Stomach (tissue), 9 donors: Measurements from ENCODE around the gene SPAG6. TPM values are rescaled to one million over a fixed set of nuclear protein-coding genes. Genes with fewer than 3 reads are reported as not detected.
"Not testable (repeated sequence)": the region's sequence is repeated elsewhere in the genome, so short reads cannot be mapped to it uniquely, and the experiment has no call there.

Experiments used
- DNase-seq, 2 donors: peaks; one replicate each; pipeline versions ENCODE4 v3.0.0 to v3.0.0-alpha.2; 2013 to 2019
- H3K27ac ChIP-seq, 5 donors: fragments of 200-600 bp in 4 of 5; sonication (generic) in 4 of 5; one replicate each; pipeline ENCODE4 v1.5.1; 2013 to 2019; ENCODE audit warnings: mild to moderate bottlenecking in 1 of 5, moderate library complexity in 1 of 5
- H3K27me3 ChIP-seq, 3 donors: fragments of 200-600 bp; sonication (generic); one replicate each; pipeline ENCODE4 v1.5.1; 2017 to 2019; ENCODE audit warnings: mixed run types in 1 of 3
- H3K36me3 ChIP-seq, 4 donors: fragments of 200-600 bp; sonication (generic); 1 replicate in 3 of 4; 2 replicates in 1 of 4; pipeline ENCODE4 v1.5.1; 2016 to 2019
- H3K4me1 ChIP-seq, 4 donors: fragments of 200-600 bp; sonication (generic); one replicate each; pipeline ENCODE4 v1.5.1; 2016 to 2019
- H3K4me3 ChIP-seq, 4 donors: fragments of 200-600 bp; sonication (generic) in 3 of 4; one replicate each; pipeline ENCODE4 v1.5.1; 2016 to 2019; ENCODE audit warnings: mild to moderate bottlenecking in 1 of 4
- H3K9me3 ChIP-seq, 4 donors: fragments of 200-600 bp; sonication (generic); one replicate each; pipeline ENCODE4 v1.5.1; 2016 to 2019
- EP300 ChIP-seq: sonication (generic); formaldehyde crosslinking; IDR thresholded peaks from one replicate; pipeline ENCODE4 v1.6.1; 2017; ENCODE audit warnings: antibody characterized with exemption
- POLR2A ChIP-seq, 4 donors: fragments of 450-650 bp; IDR thresholded peaks; one replicate each; pipeline ENCODE4 v1.6.1; 2016; ENCODE audit warnings: antibody characterized with exemption in 4 of 4, control low read depth in 2 of 4, mild to moderate bottlenecking in 1 of 4, moderate library complexity in 1 of 4
- POLR2AphosphoS5 ChIP-seq, 3 donors: sonication (generic); formaldehyde crosslinking; IDR thresholded peaks; one replicate each; pipeline ENCODE4 v1.6.1; 2016; ENCODE audit warnings: antibody characterized with exemption in 3 of 3
- WGBS, 5 donors: extraction: QIAGEN DNeasy Blood & Tissue Kit in 3 of 5; methylation state at CpG; one replicate each; pipeline versions ENCODE4 v1.1.5 to v1.1.7; 2013 to 2018; 5-methylcytosine and 5-hydroxymethylcytosine counted together
- intact Hi-C: fragments of 100-400 bp; cut with DNase I; formaldehyde crosslinking; loops from one replicate; pipeline ENCODE4 v1.15.1; 2023; ENCODE audit warnings: low total_unique reads
- polyA plus RNA-seq, 3 donors: library from polyadenylated mRNA; stranded (reverse); fragments of 200-250 nt; gene quantifications; one replicate each; pipeline ENCODE4 v1.2.3, GENCODE V29; 2013
- total RNA-seq, 5 donors: library from RNA; depleted of rRNA; stranded (reverse); fragments of >200 nt; gene quantifications; one replicate each; pipeline versions ENCODE4 v1.1.0 to v1.2.3, GENCODE V29; 2014 to 2016
- TF ChIP-seq, protein P1 (sequence below), 7 experiments: fragments of 450-650 bp in 4 of 7; fragments of 200-600 bp in 3 of 7; sonication (generic) in 3 of 7; IDR thresholded peaks; one replicate each; pipeline ENCODE4 v1.5.1; 2016 to 2019; ENCODE audit warnings: antibody characterized with exemption in 7 of 7, control low read depth in 2 of 7, mild to moderate bottlenecking in 1 of 7
- donor health status: healthy with polysubstance abuse.
- donor health status: Bipolar disorder and iron deficiency.
- donor health status: healthy.

SPAG6 gene
- total and polyA plus RNA-seq, 8 donors = not detected

DNA sequence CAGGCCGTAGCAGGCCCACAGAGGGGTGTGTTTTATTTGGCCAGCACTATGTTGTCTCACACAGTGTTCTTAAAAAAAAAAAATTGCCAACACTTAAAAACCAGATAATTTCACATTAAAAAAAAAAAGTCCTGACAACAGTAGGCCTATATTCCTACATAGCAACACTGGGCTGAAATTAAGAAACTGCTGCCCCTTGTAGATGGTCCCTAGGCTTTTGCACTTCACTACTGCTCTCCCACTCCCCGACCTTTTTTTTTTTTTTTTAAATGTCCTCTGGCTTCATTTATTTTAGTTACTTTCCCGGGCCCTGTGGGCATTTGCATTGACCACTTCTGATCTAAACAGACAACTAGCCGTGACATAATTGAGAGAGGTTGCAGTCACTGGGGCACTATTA lies 36.0 kb downstream of the SPAG6 start:
- TF ChIP-seq EP300 = no peak
- TF ChIP-seq, protein P1, sequence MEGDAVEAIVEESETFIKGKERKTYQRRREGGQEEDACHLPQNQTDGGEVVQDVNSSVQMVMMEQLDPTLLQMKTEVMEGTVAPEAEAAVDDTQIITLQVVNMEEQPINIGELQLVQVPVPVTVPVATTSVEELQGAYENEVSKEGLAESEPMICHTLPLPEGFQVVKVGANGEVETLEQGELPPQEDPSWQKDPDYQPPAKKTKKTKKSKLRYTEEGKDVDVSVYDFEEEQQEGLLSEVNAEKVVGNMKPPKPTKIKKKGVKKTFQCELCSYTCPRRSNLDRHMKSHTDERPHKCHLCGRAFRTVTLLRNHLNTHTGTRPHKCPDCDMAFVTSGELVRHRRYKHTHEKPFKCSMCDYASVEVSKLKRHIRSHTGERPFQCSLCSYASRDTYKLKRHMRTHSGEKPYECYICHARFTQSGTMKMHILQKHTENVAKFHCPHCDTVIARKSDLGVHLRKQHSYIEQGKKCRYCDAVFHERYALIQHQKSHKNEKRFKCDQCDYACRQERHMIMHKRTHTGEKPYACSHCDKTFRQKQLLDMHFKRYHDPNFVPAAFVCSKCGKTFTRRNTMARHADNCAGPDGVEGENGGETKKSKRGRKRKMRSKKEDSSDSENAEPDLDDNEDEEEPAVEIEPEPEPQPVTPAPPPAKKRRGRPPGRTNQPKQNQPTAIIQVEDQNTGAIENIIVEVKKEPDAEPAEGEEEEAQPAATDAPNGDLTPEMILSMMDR (IDR thresholded peaks at IDR 0.05) = no peak
- TF ChIP-seq POLR2AphosphoS5 (IDR thresholded peaks at IDR 0.05) = no peak
- TF ChIP-seq POLR2A (IDR thresholded peaks at IDR 0.05) = no peak
- no peaks in the 10 kb centered on the region for H3K27me3 ChIP-seq
- no peaks in the 10 kb centered on the region for H3K36me3 ChIP-seq
- H3K4me1 ChIP-seq = no peaks in the 10 kb centered on the region
- DNase-seq = no peak
- 54 to 63% (median 60%) methylated on average over 4 of the region's 4 CpGs for WGBS, 5 donors
- H3K9me3 ChIP-seq = no peaks in the 10 kb centered on the region
- H3K27ac ChIP-seq = no peak overlapping the region
- no peak overlapping the region for H3K4me3 ChIP-seq
- intact Hi-C loops = no loop called here

DNA sequence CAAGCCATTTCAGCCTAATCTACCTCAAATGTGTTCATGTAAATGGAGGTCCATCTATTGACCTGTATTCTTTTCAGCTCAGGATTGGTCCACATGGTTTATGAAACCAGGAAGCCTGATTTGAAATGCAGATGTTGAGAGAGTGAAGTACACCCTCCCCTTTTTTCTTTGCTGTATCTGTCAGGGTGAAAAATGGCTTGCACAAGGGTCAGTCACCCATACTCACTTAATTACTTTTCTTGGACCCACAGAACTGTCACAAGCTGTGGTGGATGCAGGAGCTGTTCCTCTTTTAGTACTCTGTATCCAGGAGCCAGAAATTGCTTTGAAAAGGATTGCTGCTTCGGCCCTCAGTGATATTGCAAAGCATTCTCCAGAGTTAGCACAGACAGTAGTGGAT lies 41.2 kb downstream of the SPAG6 start:
- no peak for TF ChIP-seq EP300
- TF ChIP-seq, protein P1 (IDR thresholded peaks at IDR 0.05) = no peak
- TF ChIP-seq POLR2AphosphoS5 (IDR thresholded peaks at IDR 0.05) = no peak
- no peak for TF ChIP-seq POLR2A (IDR thresholded peaks at IDR 0.05)
- H3K9me3 ChIP-seq = no peaks in the 10 kb centered on the region
- H3K27me3 ChIP-seq = no peaks in the 10 kb centered on the region
- no peaks in the 10 kb centered on the region for H3K36me3 ChIP-seq
- WGBS, 5 donors = 71 to 97% (median 79%) methylated on average over 1 of the region's 1 CpG
- H3K27ac ChIP-seq = no peak overlapping the region
- DNase-seq = no peak
- H3K4me3 ChIP-seq = no peak overlapping the region
- no peaks in the 10 kb centered on the region for H3K4me1 ChIP-seq
- intact Hi-C loops = no loop called here

DNA sequence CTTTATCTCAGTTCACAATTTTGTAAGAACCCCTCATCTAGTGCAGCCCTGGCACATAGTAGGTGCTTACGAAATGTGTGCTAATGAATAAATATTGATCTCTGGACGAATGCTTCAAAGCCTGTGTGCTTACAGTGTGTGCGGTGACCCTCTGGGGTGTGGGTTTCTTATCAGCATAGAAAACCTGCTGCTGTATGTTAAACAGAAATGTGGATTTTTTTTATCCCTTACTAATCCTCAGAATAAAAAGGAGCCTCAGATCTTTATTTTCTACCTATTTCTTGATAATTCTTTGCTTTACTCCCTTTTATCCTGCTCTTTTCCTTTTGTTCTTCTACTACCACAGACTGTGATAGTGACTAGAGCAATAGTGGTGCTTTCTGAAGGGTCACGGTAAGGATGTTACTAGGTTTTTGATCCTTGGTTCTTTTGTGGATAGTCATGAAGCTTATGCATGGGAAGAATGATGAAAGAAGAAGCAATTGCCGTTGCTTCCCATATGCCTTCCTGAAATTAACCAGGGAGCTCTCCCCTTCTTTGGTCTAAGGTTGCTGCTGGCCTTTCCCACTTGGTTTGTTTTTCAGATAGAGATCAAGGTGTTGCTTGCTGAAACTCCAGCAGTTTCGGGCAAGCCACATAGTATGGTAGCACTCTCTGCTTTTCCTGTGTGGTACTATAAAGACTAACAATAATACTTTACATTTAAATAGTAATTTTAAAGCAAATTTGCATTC lies 44.7 kb downstream of the SPAG6 start:
- Histone ChIP-seq H3K9me3 (no peaks in the 10 kb centered on the region), H3K27ac (no peak overlapping the region), H3K4me1 (no peaks in the 10 kb centered on the region), H3K36me3 (no peaks in the 10 kb centered on the region), H3K4me3 (no peak overlapping the region), H3K27me3 (no peaks in the 10 kb centered on the region)
- DNase-seq = no peak
- TF ChIP-seq POLR2A (IDR thresholded peaks at IDR 0.05) (no peak), POLR2AphosphoS5 (IDR thresholded peaks at IDR 0.05) (no peak), EP300 (no peak)
- TF ChIP-seq, protein P1 (IDR thresholded peaks at IDR 0.05) = no peak
- WGBS, 5 donors = 44 to 60% (median 49%) methylated on average over 6 of the region's 6 CpGs
- intact Hi-C loops = no loop called here

DNA sequence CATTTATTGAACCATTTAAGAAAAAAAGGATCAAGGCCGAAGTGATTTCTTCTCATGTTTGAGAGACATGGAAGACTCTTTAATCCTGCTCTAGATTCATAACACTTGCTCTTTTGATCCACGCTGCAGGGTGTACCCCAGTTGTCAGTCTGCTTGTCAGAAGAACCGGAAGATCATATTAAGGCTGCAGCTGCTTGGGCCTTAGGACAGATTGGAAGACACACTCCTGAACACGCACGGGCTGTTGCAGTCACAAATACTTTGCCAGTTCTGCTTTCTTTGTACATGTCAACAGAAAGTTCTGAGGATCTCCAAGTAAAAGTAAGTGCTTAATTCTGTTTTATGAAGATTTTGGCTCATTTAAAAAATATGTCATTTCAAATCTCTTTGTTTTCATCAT lies 46.3 kb downstream of the SPAG6 start:
- DNase-seq = no peak
- no peaks in the 10 kb centered on the region for H3K27me3 ChIP-seq
- H3K36me3 ChIP-seq = no peaks in the 10 kb centered on the region
- no peak overlapping the region for H3K27ac ChIP-seq
- H3K4me1 ChIP-seq = no peaks in the 10 kb centered on the region
- TF ChIP-seq, protein P1 (IDR thresholded peaks at IDR 0.05) = no peak
- TF ChIP-seq POLR2A (IDR thresholded peaks at IDR 0.05) (no peak), EP300 (no peak)
- no peak overlapping the region for H3K4me3 ChIP-seq
- 93 to 97% (median 95%) methylated on average over 5 of the region's 5 CpGs for WGBS, 5 donors
- no peaks in the 10 kb centered on the region for H3K9me3 ChIP-seq
- intact Hi-C loops = no loop called here

DNA sequence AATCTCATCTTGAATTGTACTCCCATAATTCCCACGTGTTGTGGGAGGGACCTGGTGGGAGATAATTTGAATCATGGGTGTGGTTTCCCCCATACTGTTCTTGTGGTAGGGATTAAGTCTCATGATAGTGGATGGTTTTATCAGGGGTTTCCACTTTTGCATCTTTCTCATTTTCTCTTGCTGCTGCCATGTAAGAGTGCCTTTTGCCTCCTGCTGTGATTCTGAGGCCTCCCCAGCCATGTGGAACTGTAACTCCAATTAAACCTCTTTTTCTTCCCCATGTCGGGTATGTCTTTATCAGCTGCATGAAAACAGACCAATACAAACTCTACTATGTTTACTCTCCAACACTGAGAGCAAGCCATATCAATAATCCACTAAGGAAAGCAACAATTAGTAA lies 50.9 kb downstream of the SPAG6 start:
- 39 to 56% (median 49%) methylated on average over 2 of the region's 2 CpGs for WGBS, 5 donors
- intact Hi-C loops, DNase-seq: not testable (repeated sequence)

DNA sequence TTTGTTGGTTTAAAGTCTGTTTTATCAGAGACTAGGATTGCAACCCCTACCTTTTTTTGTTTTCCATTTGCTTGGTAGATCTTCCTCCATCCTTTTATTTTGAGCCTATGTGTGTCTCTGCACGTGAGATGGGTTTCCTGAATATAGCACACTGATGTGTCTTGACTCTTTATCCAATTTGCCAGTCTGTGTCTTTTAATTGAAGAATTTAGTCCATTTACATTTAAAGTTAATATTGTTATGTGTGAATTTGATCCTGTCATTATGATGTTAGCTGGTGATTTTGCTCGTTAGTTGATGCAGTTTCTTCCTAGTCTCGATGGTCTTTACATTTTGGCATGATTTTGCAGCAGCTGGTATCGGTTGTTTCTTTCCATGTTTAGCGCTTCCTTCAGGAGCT lies 61.6 kb downstream of the SPAG6 start:
- DNase-seq, H3K9me3 ChIP-seq, H3K4me1 ChIP-seq, H3K27ac ChIP-seq, H3K36me3 ChIP-seq, H3K27me3 ChIP-seq, intact Hi-C loops, H3K4me3 ChIP-seq: not testable (repeated sequence)
- 83 to 100% (median 90%) methylated on average over 1 of the region's 5 CpGs for WGBS, 5 donors

More for the DNA sequence above, 50.9 kb downstream of the SPAG6 start:
- H3K4me3 ChIP-seq, H3K27me3 ChIP-seq, H3K4me1 ChIP-seq, H3K27ac ChIP-seq, H3K36me3 ChIP-seq, H3K9me3 ChIP-seq: not testable (repeated sequence)
